GM15510 (cell line): ENCODE results near the gene BCL2L12.

Experiments used
- POLR2A ChIP-seq: IDR thresholded peaks from 3 replicates; pipeline ENCODE4 v1.6.1; 2011; ENCODE audit warnings: borderline replicate concordance; ENCODE audit not compliant: insufficient read length; ENCODE audit errors: extremely low read depth

BCL2L12 gene

GRCh38 chr19:49699364-49699763, 33.6 kb downstream of the BCL2L12 start:
- TF ChIP-seq POLR2A = no peak

DNA sequence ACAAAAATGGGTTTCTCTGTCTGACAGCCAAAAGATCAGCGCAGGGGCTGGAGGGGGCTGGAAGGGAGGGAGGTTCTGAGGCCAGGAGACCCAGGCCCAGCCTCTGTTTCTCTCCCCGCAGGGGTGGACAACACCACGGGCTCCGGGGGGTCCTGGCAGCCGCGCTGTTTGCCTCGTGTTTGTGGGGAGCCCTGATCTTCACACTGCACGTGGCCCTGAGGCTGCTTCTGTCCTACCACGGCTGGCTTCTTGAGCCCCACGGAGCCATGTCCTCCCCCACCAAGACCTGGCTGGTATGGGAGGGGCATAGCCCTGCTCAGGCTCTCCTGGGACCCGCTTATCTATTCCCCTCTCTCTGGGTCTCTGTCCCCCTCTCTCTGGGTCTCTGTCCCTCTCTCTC, 34.8 kb downstream of the BCL2L12 start:
- TF ChIP-seq POLR2A = no peak

DNA sequence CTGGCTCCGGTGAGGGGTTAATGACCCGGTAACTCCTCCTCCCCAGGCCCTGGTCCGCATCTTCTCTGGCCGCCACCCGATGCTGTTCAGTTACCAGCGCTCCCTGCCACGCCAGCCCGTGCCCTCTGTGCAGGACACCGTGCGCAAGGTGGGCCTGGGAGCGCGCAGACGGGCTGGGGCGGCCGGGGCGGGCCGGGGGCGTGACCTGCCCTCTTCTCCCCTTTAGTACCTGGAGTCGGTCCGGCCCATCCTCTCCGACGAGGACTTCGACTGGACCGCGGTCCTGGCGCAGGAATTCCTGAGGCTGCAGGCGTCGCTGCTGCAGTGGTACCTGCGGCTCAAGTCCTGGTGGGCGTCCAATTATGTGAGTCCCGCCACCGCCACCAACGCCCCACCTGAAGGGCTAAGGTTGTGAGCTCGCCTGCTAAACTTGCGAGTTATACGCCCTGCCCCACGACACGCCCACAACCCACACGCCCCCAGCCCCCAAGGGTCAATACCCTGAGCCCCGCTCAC, 35.6 kb downstream of the BCL2L12 start:
- TF ChIP-seq POLR2A = no peak

DNA sequence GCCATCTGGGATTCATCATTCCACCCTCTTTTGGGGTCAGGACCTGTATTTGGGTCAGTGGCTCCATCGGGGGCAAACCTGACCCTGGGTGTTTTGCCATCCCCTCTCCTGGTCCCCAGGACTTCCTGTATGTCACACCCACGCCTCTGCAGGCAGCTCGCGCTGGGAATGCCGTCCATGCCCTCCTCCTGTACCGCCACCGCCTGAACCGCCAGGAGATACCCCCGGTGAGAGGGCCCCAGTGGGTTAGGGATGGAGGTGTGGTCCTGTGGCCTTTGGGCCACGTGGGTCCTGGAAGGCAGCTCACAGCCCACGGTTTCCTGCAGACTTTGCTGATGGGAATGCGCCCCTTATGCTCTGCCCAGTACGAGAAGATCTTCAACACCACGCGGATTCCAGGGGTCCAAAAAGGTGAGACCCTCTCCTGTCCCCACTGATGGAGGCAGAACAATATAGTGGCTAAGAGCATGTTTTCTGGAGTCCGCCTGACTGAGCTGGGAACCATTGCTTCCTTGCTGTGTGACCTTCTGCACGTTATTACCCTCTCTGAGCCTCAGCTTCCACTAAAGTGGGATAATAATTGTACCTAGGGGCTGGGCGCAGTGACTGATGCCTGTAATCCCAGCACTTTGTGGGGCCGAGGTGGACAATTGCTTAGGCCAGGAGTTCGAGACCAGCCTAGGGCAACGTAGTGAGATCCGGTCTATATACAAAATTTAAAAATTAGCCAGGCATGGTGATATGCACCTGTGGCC, 39.3 kb downstream of the BCL2L12 start:
- TF ChIP-seq POLR2A = no peak

DNA sequence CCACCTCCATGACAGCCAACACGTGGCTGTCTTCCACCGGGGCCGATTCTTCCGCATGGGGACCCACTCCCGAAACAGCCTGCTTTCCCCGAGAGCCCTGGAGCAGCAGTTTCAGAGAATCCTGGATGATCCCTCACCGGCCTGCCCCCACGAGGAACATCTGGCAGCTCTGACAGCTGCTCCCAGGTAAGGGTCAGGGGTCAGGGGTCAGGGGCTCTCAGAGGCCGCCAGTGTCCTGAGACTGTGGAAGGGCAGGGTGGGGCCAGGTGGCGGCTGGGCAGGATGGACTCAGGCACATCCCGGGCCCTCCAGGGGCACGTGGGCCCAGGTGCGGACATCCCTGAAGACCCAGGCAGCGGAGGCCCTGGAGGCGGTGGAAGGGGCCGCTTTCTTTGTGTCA, 40.2 kb downstream of the BCL2L12 start:
- TF ChIP-seq POLR2A = no peak

- no peak for TF ChIP-seq POLR2A
Observed at GRCh38 chr19:49710372-49710951, 44.7 kb downstream of the BCL2L12 start.

GRCh38 chr19:49712397-49712859, 46.7 kb downstream of the BCL2L12 start:
- no peak for TF ChIP-seq POLR2A

GRCh38 chr19:49713236-49713845, 47.6 kb downstream of the BCL2L12 start:
- no peak for TF ChIP-seq POLR2A

GRCh38 chr19:49716154-49716553, 50.4 kb downstream of the BCL2L12 start:
- TF ChIP-seq POLR2A = no peak

DNA sequence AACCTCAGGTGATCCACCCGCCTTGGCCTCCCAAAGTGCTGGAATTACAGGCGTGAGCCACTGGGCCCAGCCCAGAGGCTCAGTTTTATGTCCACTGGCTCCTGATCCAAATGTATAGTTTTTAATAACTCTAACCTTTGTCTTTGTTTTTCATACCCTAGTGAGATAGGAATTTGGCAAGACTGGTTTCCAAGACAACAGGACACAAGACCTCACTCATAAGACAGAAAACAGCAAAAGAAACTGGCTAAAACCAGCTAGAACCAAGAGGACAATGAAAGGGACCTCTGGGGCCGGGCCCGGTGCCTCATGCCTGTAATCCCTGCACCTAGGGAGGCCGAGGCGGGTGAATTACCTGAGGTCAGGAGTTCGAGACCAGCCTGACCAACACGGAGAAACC, 52.8 kb downstream of the BCL2L12 start:
- TF ChIP-seq POLR2A = no peak

GRCh38 chr19:49718991-49719390, 53.3 kb downstream of the BCL2L12 start:
- no peak for TF ChIP-seq POLR2A
